Spleen (tissue), 11 donors: ENCODE data around the gene B3GNT5. TPM values are rescaled to one million over a fixed set of nuclear protein-coding genes. Genes with fewer than 3 reads are reported as not detected.

Source experiments
- DNase-seq: peaks from one replicate; pipeline ENCODE4 v3.0.0-alpha.2; 2020
- H3K27ac ChIP-seq, 8 donors: fragments of 200-600 bp; sonication (generic) in 7 of 8; 1 replicate in 4 of 8; 2 replicates in 4 of 8; pipeline versions ENCODE4 v1.5.0 to v1.8.0; 2016 to 2021; ENCODE audit warnings: inconsistent platforms in 4 of 8, mild to moderate bottlenecking in 4 of 8, moderate library complexity in 1 of 8
- H3K27me3 ChIP-seq, 7 donors: fragments of 200-600 bp; sonication (generic) in 6 of 7; replicated peaks in 1 of 7; 1 replicate in 4 of 7; 2 replicates in 3 of 7; pipeline versions ENCODE4 v1.5.0 to v1.8.0; 2016 to 2021; ENCODE audit warnings: inconsistent platforms in 3 of 7, mild to moderate bottlenecking in 1 of 7
- H3K36me3 ChIP-seq, 6 donors: fragments of 200-600 bp; sonication (generic) in 5 of 6; 1 replicate in 4 of 6; 2 replicates in 2 of 6; pipeline versions ENCODE4 v1.5.0 to v1.8.0; 2016 to 2021; ENCODE audit warnings: inconsistent platforms in 2 of 6
- H3K4me1 ChIP-seq, 6 donors: fragments of 200-600 bp; sonication (generic) in 5 of 6; 1 replicate in 3 of 6; 2 replicates in 3 of 6; pipeline versions ENCODE4 v1.5.0 to v1.8.0; 2016 to 2021; ENCODE audit warnings: inconsistent platforms in 3 of 6
- H3K4me3 ChIP-seq, 8 donors: fragments of 200-600 bp; sonication (generic) in 7 of 8; 1 replicate in 4 of 8; 2 replicates in 4 of 8; pipeline versions ENCODE4 v1.5.0 to v1.8.0; 2016 to 2021; ENCODE audit warnings: inconsistent platforms in 4 of 8, mild to moderate bottlenecking in 4 of 8, moderate library complexity in 2 of 8
- H3K9me3 ChIP-seq, 8 donors: fragments of 200-600 bp; sonication (generic) in 7 of 8; 1 replicate in 4 of 8; 2 replicates in 4 of 8; pipeline versions ENCODE4 v1.5.0 to v1.8.0; 2016 to 2021; ENCODE audit warnings: inconsistent platforms in 4 of 8
- POLR2A ChIP-seq, 3 donors: fragments of 450-650 bp; IDR thresholded peaks; one replicate each; pipeline ENCODE4 v1.5.1; 2017; ENCODE audit warnings: antibody characterized with exemption in 3 of 3, mild to moderate bottlenecking in 1 of 3
- POLR2AphosphoS5 ChIP-seq, 3 donors: sonication (generic); formaldehyde crosslinking; IDR thresholded peaks; one replicate each; pipeline ENCODE4 v1.5.1; 2017; ENCODE audit warnings: antibody characterized with exemption in 3 of 3
- WGBS, 5 donors: extraction: QIAGEN DNeasy Blood & Tissue Kit in 3 of 5; methylation state at CpG; one replicate each; pipeline versions ENCODE4 v1.1.5 to v1.1.7; 2013 to 2018; 5-methylcytosine and 5-hydroxymethylcytosine counted together
- intact Hi-C: fragments of 100-400 bp; cut with DNase I; formaldehyde crosslinking; loops from one replicate; pipeline ENCODE4 v1.15.0; 2023; ENCODE audit warnings: low total_unique reads
- polyA plus RNA-seq, 3 donors: library from polyadenylated mRNA; stranded (reverse); fragments of 200-250 nt; gene quantifications; one replicate each; pipeline ENCODE4 v1.2.1, GENCODE V29; 2013
- total RNA-seq, 7 donors: library from RNA; depleted of rRNA in 3 of 7; stranded (reverse); fragments of >200 nt in 3 of 7; fragmentation: NEBNext Ultra II Directional in 4 of 7; extraction: Animal tissue kit (Norgen Biotek cat#: 25700) in 4 of 7; gene quantifications; one replicate each; pipeline versions ENCODE4 v1.1.0 to v1.2.1, GENCODE V29; 2016 to 2021
- TF ChIP-seq, protein P1 (sequence below), 11 experiments: fragments of 200-600 bp in 7 of 11; fragments of 450-650 bp in 4 of 11; sonication (generic) in 4 of 11; IDR thresholded peaks in 8 of 11; conservative IDR thresholded peaks in 3 of 11; 1 replicate in 7 of 11; 2 replicates in 4 of 11; pipeline versions ENCODE4 v1.4.0 to v1.8.0; 2016 to 2021; ENCODE audit warnings: antibody characterized with exemption in 11 of 11, inconsistent platforms in 4 of 11, mild to moderate bottlenecking in 1 of 11
- donor health status: healthy with polysubstance abuse.
- donor health status: DM: no; HTN: no; CAD: no; lungs with moderate emphysema.
- donor health status: DM: no; HTN: no; CAD: no.
- donor health status: Bipolar disorder and iron deficiency.
- donor health status: healthy.
- donor health status: DM: no; HTN: no; CAD: no.
- donor health status: DM: yes; HTN: yes; CAD: no.

B3GNT5 gene
- total and polyA plus RNA-seq, 10 donors: 0.61 to 11.9 (median 3.7) TPM

DNA sequence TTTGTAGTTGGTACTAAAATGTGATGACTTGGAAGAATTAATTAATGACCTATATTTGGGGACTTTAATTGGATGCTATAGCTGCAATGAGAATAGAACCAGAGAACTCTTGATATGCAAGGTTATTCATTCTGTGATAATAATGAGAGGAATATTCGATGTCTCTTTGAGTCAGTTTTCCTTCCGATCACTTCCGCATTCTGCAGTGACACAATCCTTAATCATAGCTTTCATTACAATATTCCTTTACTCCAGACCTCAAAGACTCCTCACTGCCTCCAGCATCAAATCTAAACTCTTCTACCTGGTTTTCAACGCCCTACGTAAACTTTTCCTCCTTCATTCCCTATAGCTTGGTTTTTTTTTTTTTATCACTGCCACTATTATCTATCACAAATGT is 21.6 kb downstream of the B3GNT5 start:
- H3K4me1 ChIP-seq: peaks cover 0 to 18% (median 6%) of the 10 kb centered on the region in 6 donors
- H3K4me3 ChIP-seq: no peak overlapping the region
- peaks cover 0 to 11% (median 2%) of the 10 kb centered on the region in 6 donors for H3K36me3 ChIP-seq
- H3K9me3 ChIP-seq: no peaks in the 10 kb centered on the region
- TF ChIP-seq POLR2A (IDR thresholded peaks at IDR 0.05) (no peak), POLR2AphosphoS5 (IDR thresholded peaks at IDR 0.05) (no peak)
- TF ChIP-seq, protein P1, sequence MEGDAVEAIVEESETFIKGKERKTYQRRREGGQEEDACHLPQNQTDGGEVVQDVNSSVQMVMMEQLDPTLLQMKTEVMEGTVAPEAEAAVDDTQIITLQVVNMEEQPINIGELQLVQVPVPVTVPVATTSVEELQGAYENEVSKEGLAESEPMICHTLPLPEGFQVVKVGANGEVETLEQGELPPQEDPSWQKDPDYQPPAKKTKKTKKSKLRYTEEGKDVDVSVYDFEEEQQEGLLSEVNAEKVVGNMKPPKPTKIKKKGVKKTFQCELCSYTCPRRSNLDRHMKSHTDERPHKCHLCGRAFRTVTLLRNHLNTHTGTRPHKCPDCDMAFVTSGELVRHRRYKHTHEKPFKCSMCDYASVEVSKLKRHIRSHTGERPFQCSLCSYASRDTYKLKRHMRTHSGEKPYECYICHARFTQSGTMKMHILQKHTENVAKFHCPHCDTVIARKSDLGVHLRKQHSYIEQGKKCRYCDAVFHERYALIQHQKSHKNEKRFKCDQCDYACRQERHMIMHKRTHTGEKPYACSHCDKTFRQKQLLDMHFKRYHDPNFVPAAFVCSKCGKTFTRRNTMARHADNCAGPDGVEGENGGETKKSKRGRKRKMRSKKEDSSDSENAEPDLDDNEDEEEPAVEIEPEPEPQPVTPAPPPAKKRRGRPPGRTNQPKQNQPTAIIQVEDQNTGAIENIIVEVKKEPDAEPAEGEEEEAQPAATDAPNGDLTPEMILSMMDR (IDR thresholded peaks at IDR 0.05 in 8 of 11, conservative IDR thresholded peaks at IDR 0.05 in 3 of 11): no peak
- no peak overlapping the region for H3K27ac ChIP-seq
- intact Hi-C loops: no loop called here
- DNase-seq: no peak
- WGBS, 5 donors: 81 to 94% (median 85%) methylated on average over 5 of the region's 5 CpGs
- H3K27me3 ChIP-seq: no peaks in the 10 kb centered on the region

DNA sequence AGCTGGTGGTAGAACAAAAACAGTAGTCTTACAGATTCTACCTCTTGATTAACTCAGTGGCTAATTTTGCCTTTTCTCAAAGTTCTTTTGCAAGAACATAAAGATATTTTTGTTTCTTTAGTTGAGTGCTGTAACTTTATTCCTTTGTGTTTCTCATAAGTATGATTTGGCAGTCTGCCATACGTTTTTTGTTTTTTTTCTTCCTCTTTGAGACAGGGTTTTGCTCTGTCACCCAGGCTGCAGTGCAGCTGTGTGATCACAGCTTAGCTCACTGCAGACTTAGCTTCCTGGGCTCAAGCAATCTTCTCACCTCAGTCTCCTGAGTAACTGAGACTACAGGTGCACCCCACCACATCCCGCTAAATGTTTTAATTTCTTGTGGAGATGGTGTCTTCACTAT is 22.4 kb downstream of the B3GNT5 start:
- H3K27me3 ChIP-seq: no peaks in the 10 kb centered on the region
- H3K4me3 ChIP-seq: no peak overlapping the region
- WGBS, 5 donors: 35 to 43% (median 40%) methylated on average over 2 of the region's 2 CpGs
- H3K4me1 ChIP-seq: peaks cover 0 to 18% (median 6%) of the 10 kb centered on the region in 6 donors
- peak in 1 of 3 donors; percentile 46 for TF ChIP-seq POLR2AphosphoS5 (IDR thresholded peaks at IDR 0.05)
- TF ChIP-seq, protein P1 (IDR thresholded peaks at IDR 0.05 in 8 of 11, conservative IDR thresholded peaks at IDR 0.05 in 3 of 11): no peak
- H3K36me3 ChIP-seq: peaks cover 0 to 5% (median 2%) of the 10 kb centered on the region in 6 donors
- H3K9me3 ChIP-seq: no peaks in the 10 kb centered on the region
- intact Hi-C loops: no loop called here
- H3K27ac ChIP-seq: peak overlapping the region in 3 of 8 donors; percentile 19 to 38 (median 33)
- DNase-seq: no peak

DNA sequence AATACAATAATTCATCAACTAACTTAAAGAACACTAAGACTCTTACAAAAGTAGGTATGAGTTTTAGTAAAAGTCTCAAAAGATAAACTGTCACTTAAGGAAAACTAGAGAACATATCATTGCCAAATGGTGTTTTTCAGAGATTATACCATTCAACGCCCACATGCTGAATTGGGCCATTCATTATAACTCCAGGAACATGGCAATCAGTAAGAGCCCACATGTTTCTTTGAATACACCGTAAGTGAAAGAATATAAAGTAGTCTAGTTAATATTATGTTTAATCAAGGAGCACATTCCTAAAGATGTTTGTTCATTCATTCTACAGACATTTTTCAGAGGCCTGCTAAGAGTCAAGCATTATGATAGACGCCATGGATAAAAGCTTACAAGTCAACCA is 22.9 kb downstream of the B3GNT5 start:
- 76 to 88% (median 84%) methylated on average over 3 of the region's 3 CpGs for WGBS, 5 donors
- DNase-seq: no peak
- peaks cover 0 to 18% (median 6%) of the 10 kb centered on the region in 6 donors for H3K4me1 ChIP-seq
- H3K4me3 ChIP-seq: no peak overlapping the region
- H3K27ac ChIP-seq: peak overlapping the region in 2 of 8 donors; percentile 19 to 38
- no peaks in the 10 kb centered on the region for H3K9me3 ChIP-seq
- H3K36me3 ChIP-seq: peaks cover 0 to 5% (median 0%) of the 10 kb centered on the region in 6 donors
- H3K27me3 ChIP-seq: no peaks in the 10 kb centered on the region
- TF ChIP-seq, protein P1 (IDR thresholded peaks at IDR 0.05 in 8 of 11, conservative IDR thresholded peaks at IDR 0.05 in 3 of 11): no peak
- intact Hi-C loops: no loop called here

DNA sequence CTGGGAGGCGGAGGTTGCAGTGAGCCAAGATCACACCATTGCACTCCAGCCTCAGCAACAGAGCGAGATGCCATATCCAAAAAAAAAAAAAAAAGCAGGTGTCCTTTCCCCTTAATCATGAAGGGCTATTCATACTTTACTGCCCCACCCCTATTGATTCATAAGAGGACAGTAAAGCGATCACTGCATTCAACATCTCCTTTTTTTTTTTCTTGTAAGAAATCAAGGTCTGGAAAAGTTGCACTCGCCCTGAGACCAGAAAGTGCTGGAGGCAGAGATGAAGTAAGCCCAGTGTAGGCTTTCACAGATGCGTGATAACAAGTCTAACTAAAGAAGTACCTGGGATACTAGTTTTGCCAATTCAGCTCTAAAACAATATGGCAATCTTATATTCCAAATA is 24.2 kb downstream of the B3GNT5 start:
- 92 to 95% (median 95%) methylated on average over 5 of the region's 5 CpGs for WGBS, 5 donors
- no peaks in the 10 kb centered on the region for H3K27me3 ChIP-seq
- peaks cover 0 to 18% (median 6%) of the 10 kb centered on the region in 6 donors for H3K4me1 ChIP-seq
- no peak overlapping the region for H3K27ac ChIP-seq
- TF ChIP-seq POLR2A (IDR thresholded peaks at IDR 0.05) (no peak), POLR2AphosphoS5 (IDR thresholded peaks at IDR 0.05) (no peak)
- TF ChIP-seq, protein P1 (IDR thresholded peaks at IDR 0.05 in 8 of 11, conservative IDR thresholded peaks at IDR 0.05 in 3 of 11): no peak
- no peak for DNase-seq
- no peak overlapping the region for H3K4me3 ChIP-seq
- H3K36me3 ChIP-seq: peaks cover 0 to 5% (median 0%) of the 10 kb centered on the region in 6 donors
- H3K9me3 ChIP-seq: no peaks in the 10 kb centered on the region
- intact Hi-C loops: no loop called here
